ENCODE data around the gene KIAA1549. TPM values are rescaled to one million over a fixed set of nuclear protein-coding genes. Genes with fewer than 3 reads are reported as not detected.

KIAA1549 gene
- total and polyA plus RNA-seq, 12 donors = 0.49 to 2.1 (median 1.6) TPM

DNA sequence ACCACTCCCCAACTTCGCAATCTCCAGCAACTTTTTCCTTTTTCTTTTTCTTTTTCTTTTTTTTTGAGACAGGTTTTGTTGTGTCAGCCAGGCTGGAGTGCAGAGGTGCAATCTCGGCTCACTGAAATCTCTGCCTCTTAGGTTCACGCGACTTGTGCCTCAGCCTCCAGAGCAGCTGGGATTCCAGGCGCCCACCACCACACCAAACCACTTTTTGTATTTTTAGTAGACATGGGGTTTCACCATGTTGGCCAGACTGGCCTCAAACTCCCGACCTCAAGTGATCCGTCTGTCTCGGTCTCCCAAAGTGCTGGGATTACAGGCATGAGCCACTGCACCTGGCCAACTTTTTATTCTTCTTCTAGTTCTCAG is 55.0 kb downstream of the KIAA1549 start:
- H3K27me3 ChIP-seq = no peaks in the 10 kb centered on the region
- H3K27ac ChIP-seq = no peak overlapping the region
- 92 to 93% methylated on average over 8 of the region's 8 CpGs for WGBS, 2 donors
- TF ChIP-seq, protein P1, sequence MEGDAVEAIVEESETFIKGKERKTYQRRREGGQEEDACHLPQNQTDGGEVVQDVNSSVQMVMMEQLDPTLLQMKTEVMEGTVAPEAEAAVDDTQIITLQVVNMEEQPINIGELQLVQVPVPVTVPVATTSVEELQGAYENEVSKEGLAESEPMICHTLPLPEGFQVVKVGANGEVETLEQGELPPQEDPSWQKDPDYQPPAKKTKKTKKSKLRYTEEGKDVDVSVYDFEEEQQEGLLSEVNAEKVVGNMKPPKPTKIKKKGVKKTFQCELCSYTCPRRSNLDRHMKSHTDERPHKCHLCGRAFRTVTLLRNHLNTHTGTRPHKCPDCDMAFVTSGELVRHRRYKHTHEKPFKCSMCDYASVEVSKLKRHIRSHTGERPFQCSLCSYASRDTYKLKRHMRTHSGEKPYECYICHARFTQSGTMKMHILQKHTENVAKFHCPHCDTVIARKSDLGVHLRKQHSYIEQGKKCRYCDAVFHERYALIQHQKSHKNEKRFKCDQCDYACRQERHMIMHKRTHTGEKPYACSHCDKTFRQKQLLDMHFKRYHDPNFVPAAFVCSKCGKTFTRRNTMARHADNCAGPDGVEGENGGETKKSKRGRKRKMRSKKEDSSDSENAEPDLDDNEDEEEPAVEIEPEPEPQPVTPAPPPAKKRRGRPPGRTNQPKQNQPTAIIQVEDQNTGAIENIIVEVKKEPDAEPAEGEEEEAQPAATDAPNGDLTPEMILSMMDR (IDR thresholded peaks at IDR 0.05) = no peak
- intact Hi-C loops (cut with DNase I) = no loop called here
- DNase-seq (no peak), ATAC-seq (no peak)
- peaks cover 0 to 5% (median 0%) of the 10 kb centered on the region in 11 donors for H3K9me3 ChIP-seq
- no peaks in the 10 kb centered on the region for H3K36me3 ChIP-seq
- no peaks in the 10 kb centered on the region for H3K4me1 ChIP-seq
- no peak overlapping the region for H3K4me3 ChIP-seq

DNA sequence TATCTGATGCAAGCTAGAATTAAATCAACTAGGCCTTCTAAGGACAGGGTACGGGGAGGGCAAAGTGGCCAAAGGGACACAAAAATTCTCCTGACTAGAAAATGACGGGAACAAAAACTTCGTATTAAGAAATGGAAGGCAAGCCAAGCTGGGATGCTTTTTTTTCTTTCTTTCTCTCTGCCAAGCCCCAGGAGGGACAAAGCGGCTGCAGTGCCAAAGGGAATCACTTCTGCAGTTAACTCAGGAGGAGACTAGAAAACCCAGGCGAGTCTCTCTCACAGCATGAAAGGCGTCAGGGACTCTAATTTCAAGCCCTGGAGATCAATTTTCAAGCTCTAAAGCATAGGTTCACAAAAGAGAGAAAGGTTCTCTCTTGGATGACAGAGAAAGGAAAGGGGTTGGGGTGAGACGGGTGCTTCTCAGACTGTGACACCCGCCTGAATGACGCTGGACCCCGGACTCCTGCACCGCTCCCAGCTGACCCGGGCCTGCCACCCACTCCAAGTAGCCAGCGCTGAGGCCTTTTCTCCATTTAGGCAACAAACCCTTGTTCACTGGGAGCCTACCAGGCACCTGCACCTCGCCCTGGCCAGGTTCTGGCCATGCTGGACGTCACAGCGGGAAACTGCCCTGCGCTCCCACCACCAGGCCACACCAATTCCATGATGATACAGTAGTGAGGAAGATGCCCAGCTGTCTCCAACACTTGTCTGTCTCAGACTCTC is 56.5 kb downstream of the KIAA1549 start:
- TF ChIP-seq, protein P1 (IDR thresholded peaks at IDR 0.05) = no peak

DNA sequence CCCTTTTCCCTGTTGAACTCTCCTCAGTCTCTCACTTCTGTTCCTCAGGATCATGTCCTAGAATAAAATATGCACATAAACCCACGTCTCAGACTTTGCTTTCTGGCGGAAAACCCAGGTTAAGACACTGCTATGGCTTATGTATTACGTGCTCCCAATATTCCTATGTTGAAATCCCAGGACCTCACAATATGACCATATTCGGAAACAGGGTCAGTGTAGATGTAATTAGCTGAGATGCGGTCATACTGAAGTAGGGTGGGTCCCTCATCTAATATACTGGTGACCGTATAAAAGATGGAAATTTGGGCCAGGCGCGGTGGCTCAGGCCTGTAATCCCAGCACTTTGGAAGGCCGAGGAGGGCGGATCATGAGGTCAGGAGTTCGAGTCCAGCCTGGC is 59.9 kb downstream of the KIAA1549 start:
- WGBS, 2 donors = 96 to 97% methylated on average over 11 of the region's 11 CpGs
- Histone ChIP-seq H3K27me3 (no peaks in the 10 kb centered on the region), H3K36me3 (peaks cover 0 to 10% (median 0%) of the 10 kb centered on the region in 9 donors), H3K27ac (no peak overlapping the region), H3K4me1 (no peaks in the 10 kb centered on the region), H3K9me3 (peaks cover 0 to 5% (median 0%) of the 10 kb centered on the region in 11 donors), H3K4me3 (no peak overlapping the region)
- no peak for ATAC-seq
- intact Hi-C loops (cut with DNase I) = no loop called here
- no peak for DNase-seq
- TF ChIP-seq, protein P1 (IDR thresholded peaks at IDR 0.05) = no peak

More for the DNA sequence above, 56.5 kb downstream of the KIAA1549 start:
- Histone ChIP-seq H3K27ac (no peak overlapping the region), H3K9me3 (peaks cover 0 to 5% (median 0%) of the 10 kb centered on the region in 11 donors), H3K4me3 (no peak overlapping the region), H3K27me3 (no peaks in the 10 kb centered on the region), H3K36me3 (no peaks in the 10 kb centered on the region), H3K4me1 (no peaks in the 10 kb centered on the region)
- intact Hi-C loops (cut with DNase I) = no loop called here
- WGBS, 2 donors = 87% methylated on average over 17 of the region's 17 CpGs
- ATAC-seq = no peak
- DNase-seq = no peak

DNA sequence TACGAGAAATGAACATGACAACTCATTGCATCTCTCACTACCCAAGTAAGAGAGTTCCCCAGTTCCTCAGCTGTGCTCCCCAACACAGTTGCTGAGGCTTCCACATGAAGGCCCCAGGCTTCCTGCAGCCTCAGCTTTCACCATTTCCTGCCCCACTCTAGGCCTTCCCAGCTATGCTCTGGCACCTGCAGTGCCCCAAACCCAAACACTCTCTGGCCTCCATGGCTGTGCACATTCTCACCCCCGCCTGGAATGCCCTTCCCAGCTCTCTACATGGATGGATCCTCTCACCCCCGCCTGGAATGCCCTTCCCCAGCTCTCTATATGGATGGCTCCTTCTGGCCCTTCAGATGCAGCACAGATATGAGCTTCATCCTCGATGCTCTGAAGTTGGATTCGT is 61.3 kb downstream of the KIAA1549 start:
- Histone ChIP-seq H3K27ac (no peak overlapping the region), H3K9me3 (peaks cover 0 to 5% (median 0%) of the 10 kb centered on the region in 11 donors), H3K4me3 (no peak overlapping the region), H3K36me3 (peaks cover 0 to 10% (median 0%) of the 10 kb centered on the region in 9 donors), H3K4me1 (no peaks in the 10 kb centered on the region), H3K27me3 (no peaks in the 10 kb centered on the region)
- DNase-seq = no peak
- no peak for ATAC-seq
- intact Hi-C loops (cut with DNase I) = no loop called here
- WGBS, 2 donors = 82 to 88% methylated on average over 5 of the region's 5 CpGs
- TF ChIP-seq, protein P1 (IDR thresholded peaks at IDR 0.05) = no peak
